C4-2B (cell line): ENCODE data around the gene BORCS5.

Source experiments
- ZFX ChIP-seq: fragments of 450-650 bp; IDR thresholded peaks from 2 replicates; pipeline ENCODE4 v1.6.1; 2017
- TF ChIP-seq, protein P1 (sequence below): fragments of 450-650 bp; conservative IDR thresholded peaks from 2 replicates; pipeline ENCODE4 v1.5.1; 2017; ENCODE audit warnings: mild to moderate bottlenecking

DNA sequence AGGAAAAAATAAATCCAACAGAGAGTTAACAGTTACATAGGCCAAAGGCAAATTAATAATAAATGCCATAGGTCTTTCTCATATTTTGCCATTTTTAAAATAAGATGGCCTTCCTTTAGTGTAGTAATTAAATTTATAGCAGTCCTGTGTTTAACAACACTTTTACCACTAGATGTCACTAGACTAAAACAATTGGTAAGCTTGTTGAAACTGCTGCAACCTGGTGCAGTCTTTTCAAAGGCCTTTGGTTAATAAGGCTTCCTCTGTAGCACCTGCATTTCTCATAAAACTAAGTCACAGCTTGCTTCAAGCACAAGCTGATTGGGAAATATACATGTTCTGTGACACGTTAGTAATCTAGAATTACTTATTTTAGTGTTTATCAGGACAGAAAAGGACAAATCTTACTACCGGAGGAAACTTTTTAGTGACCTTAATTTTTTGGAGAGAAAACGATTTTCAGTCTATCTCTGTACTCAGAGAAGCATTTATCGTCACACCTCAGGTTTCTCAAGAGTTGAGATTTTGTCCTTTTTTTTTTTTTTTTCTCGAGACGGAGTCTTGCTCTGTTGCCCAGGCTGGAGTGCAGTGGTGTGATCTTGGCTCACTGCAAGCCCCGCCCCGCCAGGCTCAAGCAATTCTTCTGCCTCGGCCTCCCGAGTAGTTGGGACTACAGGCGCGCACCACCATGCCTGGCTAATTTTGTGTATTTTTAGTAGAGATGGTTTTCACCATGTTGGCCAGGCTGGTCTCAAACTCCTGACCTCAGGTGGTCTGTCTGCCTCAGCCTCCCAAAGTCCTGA lies 20.0 kb downstream of the BORCS5 start:
- TF ChIP-seq, protein P1, sequence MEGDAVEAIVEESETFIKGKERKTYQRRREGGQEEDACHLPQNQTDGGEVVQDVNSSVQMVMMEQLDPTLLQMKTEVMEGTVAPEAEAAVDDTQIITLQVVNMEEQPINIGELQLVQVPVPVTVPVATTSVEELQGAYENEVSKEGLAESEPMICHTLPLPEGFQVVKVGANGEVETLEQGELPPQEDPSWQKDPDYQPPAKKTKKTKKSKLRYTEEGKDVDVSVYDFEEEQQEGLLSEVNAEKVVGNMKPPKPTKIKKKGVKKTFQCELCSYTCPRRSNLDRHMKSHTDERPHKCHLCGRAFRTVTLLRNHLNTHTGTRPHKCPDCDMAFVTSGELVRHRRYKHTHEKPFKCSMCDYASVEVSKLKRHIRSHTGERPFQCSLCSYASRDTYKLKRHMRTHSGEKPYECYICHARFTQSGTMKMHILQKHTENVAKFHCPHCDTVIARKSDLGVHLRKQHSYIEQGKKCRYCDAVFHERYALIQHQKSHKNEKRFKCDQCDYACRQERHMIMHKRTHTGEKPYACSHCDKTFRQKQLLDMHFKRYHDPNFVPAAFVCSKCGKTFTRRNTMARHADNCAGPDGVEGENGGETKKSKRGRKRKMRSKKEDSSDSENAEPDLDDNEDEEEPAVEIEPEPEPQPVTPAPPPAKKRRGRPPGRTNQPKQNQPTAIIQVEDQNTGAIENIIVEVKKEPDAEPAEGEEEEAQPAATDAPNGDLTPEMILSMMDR = peak; percentile 86
- no peak for TF ChIP-seq ZFX
